Measurements from ENCODE around the gene OR8J3. TPM values are rescaled to one million over a fixed set of nuclear protein-coding genes. Genes with fewer than 3 reads are reported as not detected.
"Not testable (repeated sequence)": the region's sequence is repeated elsewhere in the genome, so short reads cannot be mapped to it uniquely, and the experiment has no call there.

The OR8J3 gene, protein sequence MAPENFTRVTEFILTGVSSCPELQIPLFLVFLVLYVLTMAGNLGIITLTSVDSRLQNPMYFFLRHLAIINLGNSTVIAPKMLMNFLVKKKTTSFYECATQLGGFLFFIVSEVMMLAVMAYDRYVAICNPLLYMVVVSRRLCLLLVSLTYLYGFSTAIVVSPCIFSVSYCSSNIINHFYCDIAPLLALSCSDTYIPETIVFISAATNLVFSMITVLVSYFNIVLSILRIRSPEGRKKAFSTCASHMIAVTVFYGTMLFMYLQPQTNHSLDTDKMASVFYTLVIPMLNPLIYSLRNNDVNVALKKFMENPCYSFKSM
- polyA plus RNA-seq (ENCODE audit: insufficient read length): not detected

- DNase-seq: no peak
Measured at GRCh38 chr11:56140151-56140661, at the start of gene OR8J3. OR8J3 (minus strand) TSS chr11:56140201; CDS start chr11:56137718, 2,483 bp downstream.

DNA sequence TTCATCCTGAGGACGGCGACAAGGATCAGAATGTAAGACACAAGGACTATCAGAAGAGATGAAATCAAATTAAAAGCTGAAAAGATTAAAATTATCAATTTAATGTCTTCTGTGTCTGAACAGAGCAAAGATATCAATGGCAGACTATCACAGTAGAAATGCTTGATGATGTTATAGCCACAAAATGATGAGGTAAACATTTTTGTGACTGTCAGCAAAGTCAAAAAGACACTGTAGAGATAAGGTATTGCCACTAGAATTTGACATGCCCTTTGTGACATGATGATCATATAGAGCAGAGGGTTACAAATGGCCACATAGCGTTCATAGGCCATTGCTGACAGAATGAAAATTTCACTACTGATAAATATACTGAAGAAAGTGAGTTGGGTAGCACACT lies 48.6 kb upstream of the OR8J3 start:
- no peak for DNase-seq

DNA sequence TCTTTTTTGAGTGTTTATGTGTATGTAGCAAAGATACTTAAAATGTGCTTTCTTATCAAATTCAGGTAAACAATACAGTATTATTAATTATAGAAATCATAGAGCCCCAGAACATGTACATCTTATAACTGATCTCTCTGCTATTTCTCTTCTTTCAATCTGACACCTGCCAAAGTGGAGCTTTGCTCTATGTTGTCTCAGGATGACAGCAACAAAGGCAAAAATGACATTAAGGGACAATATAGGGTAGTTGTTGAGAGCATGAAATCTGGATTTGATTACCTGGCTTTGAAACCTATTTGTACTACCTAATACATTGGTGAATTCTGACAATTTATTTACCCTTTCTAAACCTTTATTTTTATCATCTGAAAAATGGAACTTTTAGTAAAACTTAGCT lies 43.5 kb upstream of the OR8J3 start:
- DNase-seq: no peak

- DNase-seq: no peak
Measured at GRCh38 chr11:56176318-56176717, 36.3 kb upstream of the OR8J3 start, which contains the start of gene OR5J2. OR5J2 (plus strand) TSS chr11:56176618; CDS start chr11:56176618, 0 bp downstream.

DNA sequence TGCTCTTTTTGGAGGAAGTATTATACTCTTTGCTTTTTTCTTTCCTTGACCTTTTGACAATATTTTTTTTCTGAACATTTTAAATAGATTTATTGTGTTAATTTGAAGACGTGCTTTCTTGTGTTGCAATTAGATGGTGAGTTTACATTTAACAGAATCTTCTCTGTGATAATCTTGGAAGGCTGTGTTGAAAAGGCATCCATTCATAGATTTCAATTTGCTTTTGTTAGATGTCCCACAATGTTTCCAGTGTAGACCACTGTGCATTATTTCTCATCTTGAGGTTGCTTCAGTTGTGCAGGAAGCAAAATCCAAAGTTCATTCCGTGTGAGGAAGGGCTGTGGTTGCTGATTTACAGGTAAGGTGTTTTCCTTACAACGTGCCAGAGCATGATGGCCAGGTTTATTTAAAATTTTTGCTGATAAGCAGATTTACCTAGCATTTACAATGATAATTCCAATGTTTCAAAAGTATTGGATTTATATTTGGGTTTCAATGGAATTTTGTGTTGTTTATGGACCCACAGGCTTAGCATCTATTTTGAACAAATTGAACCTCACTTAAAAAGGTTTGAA lies 32.3 kb upstream of the OR8J3 start:
- no peak for DNase-seq

GRCh38 chr11:56163804-56164203 lies 23.8 kb upstream of the OR8J3 start:
- DNase-seq: no peak

DNA sequence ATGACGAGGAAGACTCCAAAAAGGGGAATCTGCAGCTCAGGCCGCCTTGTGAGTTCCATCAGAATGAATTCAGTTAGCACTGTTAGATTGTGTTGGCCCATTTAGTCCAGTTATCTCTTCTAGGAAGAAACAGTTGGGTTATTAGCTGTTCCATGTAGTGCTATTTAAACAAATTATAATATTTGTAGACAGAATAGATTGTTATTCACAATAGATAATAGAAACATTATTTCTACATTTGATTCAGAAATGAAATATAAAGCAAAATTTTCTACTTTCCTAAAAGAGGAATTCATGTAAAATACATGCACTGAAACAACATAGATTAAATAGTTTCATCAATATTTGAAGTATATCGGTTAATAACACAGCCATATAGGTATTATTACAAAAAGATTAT lies 20.2 kb upstream of the OR8J3 start, which contains the start of gene OR8K5:
Gene OR8K5, minus strand, starts transcription at position 101 of the 400 bp plus-strand sequence. Its CDS starts 0 bp downstream, at position 101.
- DNase-seq: no peak

DNA sequence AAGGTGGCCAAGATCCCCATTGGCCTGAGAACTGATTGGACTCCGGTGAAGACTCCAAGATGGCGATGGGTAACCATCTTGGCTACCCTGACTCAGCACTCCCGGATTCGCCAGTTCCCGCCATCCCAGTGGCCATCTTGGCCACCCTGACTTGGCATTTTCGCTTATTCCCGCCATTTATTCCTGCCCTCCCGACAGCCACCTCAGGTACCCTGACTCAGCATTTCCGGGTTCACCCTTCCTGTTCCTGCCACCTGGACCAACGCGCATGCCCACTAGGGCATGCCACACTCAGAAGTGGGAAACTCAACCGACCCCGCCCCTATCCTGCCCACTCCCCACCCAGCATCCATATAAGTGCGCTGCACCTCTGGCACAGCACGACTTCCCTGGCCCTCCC lies 12.3 kb upstream of the OR8J3 start:
- DNase-seq: no peak

- DNase-seq: no peak
Measured at GRCh38 chr11:56151376-56151775, 11.4 kb upstream of the OR8J3 start.

DNA sequence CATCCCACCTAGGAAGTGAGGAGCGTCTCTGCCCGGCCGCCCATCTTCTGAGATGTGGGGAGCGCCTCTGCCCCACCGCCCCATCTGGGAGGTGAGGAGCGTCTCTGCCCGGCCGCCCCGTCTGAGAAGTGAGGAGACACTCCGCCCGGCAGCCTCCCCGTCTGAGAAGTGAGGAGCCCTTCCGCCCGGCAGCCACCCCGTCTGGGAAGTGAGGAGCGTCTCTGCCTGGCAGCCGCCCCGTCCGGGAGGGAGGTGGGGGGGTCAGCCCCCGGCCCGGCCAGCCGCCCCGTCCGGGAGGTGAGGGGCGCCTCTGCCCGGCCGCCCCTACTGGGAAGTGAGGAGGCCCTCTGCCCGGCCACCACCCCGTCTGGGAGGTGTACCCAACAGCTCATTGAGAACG lies 3.7 kb upstream of the OR8J3 start:
- not testable (repeated sequence) for DNase-seq

GRCh38 chr11:56122073-56122472 lies 17.9 kb downstream of the OR8J3 start, which contains the start of gene OR8H3:
OR8H3 (plus strand) TSS chr11:56122373; CDS start chr11:56122373, 0 bp downstream.
- no peak for DNase-seq

DNA sequence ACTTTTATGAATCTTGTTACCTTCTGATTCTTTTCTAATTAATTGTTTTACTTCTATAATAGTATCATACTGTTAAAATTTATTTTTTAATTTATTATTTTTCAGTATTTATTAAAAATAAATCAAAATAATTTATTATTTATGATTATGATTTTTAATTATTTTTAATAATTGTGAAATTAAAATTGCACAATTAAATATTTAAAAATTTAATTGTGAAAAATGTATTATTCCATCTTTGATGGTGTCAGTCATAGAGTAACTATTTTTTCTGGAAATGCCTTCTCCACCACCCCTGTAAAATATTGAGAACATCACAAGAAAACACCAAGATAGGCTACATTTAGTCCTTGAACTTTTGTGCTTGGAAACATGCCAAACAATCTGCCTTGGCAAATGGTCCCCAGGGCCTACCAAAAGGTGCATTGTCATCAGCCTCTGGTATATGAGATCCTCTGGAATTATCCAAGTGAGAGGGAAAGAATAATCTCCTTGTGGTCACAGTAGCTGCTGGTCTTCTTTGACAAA lies 36.7 kb downstream of the OR8J3 start, which contains the start of gene OR8H2:
Gene OR8H2, plus strand, starts transcription at position 478 of the 528 bp plus-strand sequence. CDS start 1,356 bp downstream, outside the sequence.
- no peak for DNase-seq

DNA sequence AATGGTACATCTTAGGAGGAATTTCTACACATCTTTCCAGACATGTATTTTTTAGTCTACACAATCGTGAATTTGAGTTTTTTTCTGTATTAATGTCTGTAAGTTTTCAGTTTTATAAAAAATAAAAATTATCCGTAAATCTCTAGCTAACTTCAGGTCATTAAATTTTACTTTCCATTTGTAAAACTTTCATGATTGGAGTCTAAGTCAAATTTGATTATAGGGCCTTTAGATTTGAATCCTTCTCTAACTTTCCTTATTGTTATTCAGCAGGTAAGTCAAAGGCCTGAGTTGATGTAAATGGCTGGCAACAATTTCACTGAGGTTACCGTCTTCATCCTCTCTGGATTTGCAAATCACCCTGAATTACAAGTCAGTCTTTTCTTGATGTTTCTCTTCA lies 47.0 kb downstream of the OR8J3 start, which contains the start of gene OR8I2:
Gene OR8I2, plus strand, starts transcription at position 301 of the 400 bp plus-strand sequence. Its CDS starts 0 bp downstream, at position 301.
- DNase-seq: no peak

DNA sequence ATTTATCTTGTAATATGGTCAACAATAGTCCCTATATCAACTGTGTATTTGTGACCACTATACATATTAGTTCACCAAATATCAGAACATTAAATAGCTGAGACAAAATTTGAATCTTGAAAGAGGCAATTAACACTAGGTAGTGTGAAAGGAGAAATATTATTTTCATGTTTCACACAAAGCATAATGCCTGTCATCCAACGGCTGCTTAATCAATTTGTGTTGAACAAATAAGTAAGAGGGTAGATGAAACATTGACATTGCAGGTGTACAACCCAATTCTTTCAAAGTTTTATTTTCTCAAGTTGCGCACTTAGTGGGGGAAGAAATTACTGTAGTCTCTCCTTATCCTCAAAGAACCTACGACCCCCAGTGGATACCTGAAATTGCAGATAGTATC lies 50.3 kb downstream of the OR8J3 start:
- no peak for DNase-seq

Other genes starting within 250 kb of the OR8J3 start
- not detected for gene OR5W2, start 225.6 kb downstream of the OR8J3 start, polyA plus RNA-seq (ENCODE audit: insufficient read length)
- not detected for gene OR5I1, start 203.8 kb downstream of the OR8J3 start, polyA plus RNA-seq (ENCODE audit: insufficient read length)
- not detected for gene OR10AG1, start 170.3 kb downstream of the OR8J3 start, polyA plus RNA-seq (ENCODE audit: insufficient read length)
- gene OR5F1, start 145.6 kb downstream of the OR8J3 start, polyA plus RNA-seq (ENCODE audit: insufficient read length): not detected
- gene OR5AS1, start 112.5 kb downstream of the OR8J3 start, polyA plus RNA-seq (ENCODE audit: insufficient read length): not detected
- not detected for gene OR8I2, start 46.9 kb downstream of the OR8J3 start, polyA plus RNA-seq (ENCODE audit: insufficient read length)
- not detected for gene OR8H2, start 36.5 kb downstream of the OR8J3 start, polyA plus RNA-seq (ENCODE audit: insufficient read length)
- gene OR8H3, start 17.8 kb downstream of the OR8J3 start, polyA plus RNA-seq (ENCODE audit: insufficient read length): not detected
- not detected for gene OR8K5, start 20.1 kb upstream of the OR8J3 start, polyA plus RNA-seq (ENCODE audit: insufficient read length)
- not detected for gene OR5J2, start 36.4 kb upstream of the OR8J3 start, polyA plus RNA-seq (ENCODE audit: insufficient read length)
- gene OR5T2, start 94.1 kb upstream of the OR8J3 start, polyA plus RNA-seq (ENCODE audit: insufficient read length): not detected
- gene OR5T3, start 112.1 kb upstream of the OR8J3 start, polyA plus RNA-seq (ENCODE audit: insufficient read length): not detected
- gene OR5T1, start 134.0 kb upstream of the OR8J3 start, polyA plus RNA-seq (ENCODE audit: insufficient read length): not detected
- not detected for gene OR8H1, start 152.1 kb upstream of the OR8J3 start, polyA plus RNA-seq (ENCODE audit: insufficient read length)
- not detected for gene OR8K3, start 174.9 kb upstream of the OR8J3 start, polyA plus RNA-seq (ENCODE audit: insufficient read length)
- gene OR8K1, start 205.8 kb upstream of the OR8J3 start, polyA plus RNA-seq (ENCODE audit: insufficient read length): not detected
- not detected for gene OR8J1, start 214.1 kb upstream of the OR8J3 start, polyA plus RNA-seq (ENCODE audit: insufficient read length)
- gene OR8U1, start 235.4 kb upstream of the OR8J3 start, polyA plus RNA-seq (ENCODE audit: insufficient read length): not detected

Data from hindlimb muscle (tissue), 1 donor.